AG04450 (cell line): Measurements from ENCODE around the gene CEP41. TPM values are rescaled to one million over a fixed set of nuclear protein-coding genes. Genes with fewer than 3 reads are reported as not detected.
A peak's percentile ranks its signal among the peaks of the same experiment; 100 is the strongest.
"Not testable (repeated sequence)": the region's sequence is repeated elsewhere in the genome, so short reads cannot be mapped to it uniquely, and the experiment has no call there.

ENCODE experiments used
- CTCF ChIA-PET: fragments of 300-600, 350-600 bp; formaldehyde crosslinking; extraction: SDS; loops from one replicate; lab custom pipeline; 2022; ENCODE audit warnings: antibody characterized with exemption, inconsistent platforms; lab: Charles Lee
- POLR2A ChIA-PET: fragments of 350-600 bp; formaldehyde crosslinking; extraction: SDS; loops from one replicate; lab custom pipeline; 2021; ENCODE audit warnings: antibody characterized with exemption, inconsistent platforms; lab: Yijun Ruan, JAX
- DNase-seq: peaks from one replicate; pipeline ENCODE4 v3.0.0-alpha.2; 2011; ENCODE audit warnings: low read depth, low spot score
- H3K27ac ChIP-seq: one replicate; pipeline ENCODE4 v1.5.1; 2012; ENCODE audit warnings: low read depth, low read length, control low read depth
- H3K27me3 ChIP-seq: one replicate; pipeline ENCODE4 v1.6.0; 2012; ENCODE audit warnings: low read length; ENCODE audit not compliant: control insufficient read depth, insufficient read depth
- H3K4me3 ChIP-seq: 2 replicates; pipeline ENCODE4 v1.5.1; 2011; ENCODE audit warnings: mild to moderate bottlenecking, low read depth, low read length, control low read depth
- H3K9me3 ChIP-seq: 2 replicates; pipeline ENCODE4 v1.5.1; 2012; ENCODE audit warnings: low read length; ENCODE audit not compliant: control insufficient read depth, insufficient read depth
- polyA plus RNA-seq: library from polyadenylated mRNA; depleted of rRNA; stranded (reverse); fragments of >200 nt; gene quantifications from 2 replicates; pipeline ENCODE4 v1.2.3, GENCODE V29; 2011
- TF ChIP-seq, protein P1 (sequence below): IDR thresholded peaks from 2 replicates; pipeline ENCODE4 v1.5.1; 2011; ENCODE audit warnings: low read depth, low read length, control low read depth, inconsistent platforms

CEP41 gene
- polyA plus RNA-seq, 1 experiment = 26.4 TPM

DNA sequence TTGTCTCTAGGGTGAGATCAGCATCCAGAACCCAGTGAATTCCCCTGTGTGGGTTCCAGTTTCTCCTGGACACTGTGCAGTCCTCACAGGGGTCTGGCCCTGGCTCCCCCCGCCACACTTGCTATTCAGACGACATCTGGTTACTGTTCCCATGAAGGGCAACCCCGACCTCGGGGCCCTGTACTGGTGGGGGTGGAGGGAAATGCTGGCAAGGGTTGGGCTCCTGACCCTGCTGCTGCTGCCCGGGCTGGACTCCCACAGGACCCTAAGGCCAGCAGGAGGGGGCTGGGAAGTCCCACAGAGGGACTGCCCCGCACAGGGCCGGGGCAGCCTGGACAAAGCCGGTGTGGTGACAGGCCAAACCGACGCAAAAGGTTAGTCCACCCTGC lies 61.3 kb downstream of the CEP41 start:
- no peak overlapping the region for H3K4me3 ChIP-seq
- H3K9me3 ChIP-seq = peaks cover 23% of the 10 kb centered on the region
- DNase-seq = no peak
- H3K27me3 ChIP-seq = no peaks in the 10 kb centered on the region
- CTCF ChIA-PET = interaction anchor here (1.0 kb wide), 1 partner anchor 308 kb away, joined by 3 read pairs; no protein-coding TSS in a partner anchor
- POLR2A ChIA-PET = no interaction called here
- TF ChIP-seq, protein P1, sequence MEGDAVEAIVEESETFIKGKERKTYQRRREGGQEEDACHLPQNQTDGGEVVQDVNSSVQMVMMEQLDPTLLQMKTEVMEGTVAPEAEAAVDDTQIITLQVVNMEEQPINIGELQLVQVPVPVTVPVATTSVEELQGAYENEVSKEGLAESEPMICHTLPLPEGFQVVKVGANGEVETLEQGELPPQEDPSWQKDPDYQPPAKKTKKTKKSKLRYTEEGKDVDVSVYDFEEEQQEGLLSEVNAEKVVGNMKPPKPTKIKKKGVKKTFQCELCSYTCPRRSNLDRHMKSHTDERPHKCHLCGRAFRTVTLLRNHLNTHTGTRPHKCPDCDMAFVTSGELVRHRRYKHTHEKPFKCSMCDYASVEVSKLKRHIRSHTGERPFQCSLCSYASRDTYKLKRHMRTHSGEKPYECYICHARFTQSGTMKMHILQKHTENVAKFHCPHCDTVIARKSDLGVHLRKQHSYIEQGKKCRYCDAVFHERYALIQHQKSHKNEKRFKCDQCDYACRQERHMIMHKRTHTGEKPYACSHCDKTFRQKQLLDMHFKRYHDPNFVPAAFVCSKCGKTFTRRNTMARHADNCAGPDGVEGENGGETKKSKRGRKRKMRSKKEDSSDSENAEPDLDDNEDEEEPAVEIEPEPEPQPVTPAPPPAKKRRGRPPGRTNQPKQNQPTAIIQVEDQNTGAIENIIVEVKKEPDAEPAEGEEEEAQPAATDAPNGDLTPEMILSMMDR = no peak
- H3K27ac ChIP-seq = no peak overlapping the region

DNA sequence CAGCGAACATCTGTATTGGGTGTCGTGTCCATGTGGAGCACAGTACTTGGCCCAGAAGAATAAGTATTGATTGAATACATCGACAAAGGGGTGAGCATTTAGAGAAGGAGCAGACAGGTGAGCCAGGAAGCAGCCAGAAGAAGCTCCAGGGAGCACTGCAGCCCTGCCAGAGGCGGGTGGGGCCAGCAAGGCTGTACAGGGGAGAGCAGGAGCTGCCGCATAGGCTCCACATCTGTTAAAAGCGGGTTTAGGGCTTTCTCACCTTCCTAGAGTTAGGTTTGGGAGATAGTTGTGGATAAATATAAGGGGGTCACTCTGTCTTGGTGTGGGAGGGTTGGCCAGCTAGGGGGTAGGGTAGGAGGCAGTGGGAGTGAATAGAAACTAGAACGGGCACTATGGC lies 61.8 kb downstream of the CEP41 start:
- TF ChIP-seq, protein P1 = no peak
- POLR2A ChIA-PET = no interaction called here

DNA sequence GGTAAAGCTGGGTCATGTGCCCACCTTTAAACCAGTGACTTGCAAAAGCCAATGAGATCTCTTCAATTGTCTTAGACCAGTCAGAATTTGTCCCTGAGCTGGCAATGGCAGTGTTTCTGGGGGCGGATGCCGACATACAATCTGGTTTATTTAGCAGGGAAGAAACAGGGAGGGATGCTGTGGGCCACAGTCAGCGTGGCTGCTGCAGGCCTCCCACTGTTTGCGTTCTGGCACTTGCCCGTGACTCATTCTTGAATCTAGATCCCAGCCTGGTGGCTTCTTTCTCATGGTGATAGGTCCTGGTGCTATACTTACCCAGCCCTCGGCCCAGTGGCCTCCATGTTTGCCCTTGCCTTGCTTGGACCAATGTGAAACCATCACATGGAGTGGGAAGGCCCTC lies 63.6 kb downstream of the CEP41 start:
- H3K27me3 ChIP-seq = no peaks in the 10 kb centered on the region
- no peak for DNase-seq
- peaks cover 20% of the 10 kb centered on the region for H3K9me3 ChIP-seq
- POLR2A ChIA-PET = no interaction called here
- no peak overlapping the region for H3K27ac ChIP-seq
- CTCF ChIA-PET = no interaction called here
- TF ChIP-seq, protein P1 = no peak
- H3K4me3 ChIP-seq = no peak overlapping the region

More for the DNA sequence above, 61.8 kb downstream of the CEP41 start:
- Histone ChIP-seq H3K27me3 (no peaks in the 10 kb centered on the region), H3K9me3 (peaks cover 23% of the 10 kb centered on the region), H3K4me3 (no peak overlapping the region), H3K27ac (no peak overlapping the region)
- DNase-seq = no peak
- CTCF ChIA-PET = no interaction called here

DNA sequence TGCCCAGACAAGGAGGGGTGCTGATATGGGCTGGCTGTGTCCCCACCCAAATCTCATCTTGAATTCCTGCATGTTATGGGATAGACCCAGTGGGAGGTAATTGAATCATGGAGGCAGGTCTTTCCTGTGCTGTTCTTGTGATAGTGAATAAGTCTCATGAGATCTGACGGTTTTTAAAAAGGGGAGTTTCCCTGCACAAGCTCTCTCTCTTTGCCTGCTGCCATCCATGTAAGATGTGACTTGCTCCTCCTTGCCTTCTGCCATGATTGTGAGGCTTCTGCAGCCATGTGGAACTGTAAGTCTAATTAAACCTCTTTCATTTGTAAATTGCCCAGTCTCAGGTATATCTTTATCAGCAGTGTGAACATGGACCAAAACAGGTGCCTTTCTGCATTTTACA lies 64.4 kb downstream of the CEP41 start:
- H3K4me3 ChIP-seq, CTCF ChIA-PET, H3K27ac ChIP-seq, H3K27me3 ChIP-seq, DNase-seq, POLR2A ChIA-PET: not testable (repeated sequence)
- H3K9me3 ChIP-seq = peaks cover 19% of the 10 kb centered on the region

DNA sequence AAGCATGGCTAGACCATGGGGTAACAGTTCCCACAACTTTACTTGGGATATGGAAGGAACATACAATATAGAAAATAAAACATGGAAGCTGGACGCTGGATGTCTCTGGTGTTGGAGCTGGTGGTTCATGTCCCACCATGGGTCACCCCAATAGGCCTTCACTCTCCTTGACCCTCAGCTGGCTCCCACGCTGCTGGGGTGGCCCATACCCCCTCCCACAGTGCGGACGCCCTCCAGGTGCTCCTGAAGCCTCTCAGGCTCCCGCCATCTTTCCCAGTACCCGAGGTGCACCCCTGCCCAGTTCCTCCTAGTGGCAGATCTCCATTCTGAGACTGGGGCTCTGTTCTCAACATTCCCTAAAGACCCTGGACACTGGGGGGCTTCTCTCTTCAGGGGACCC lies 66.3 kb downstream of the CEP41 start:
- peak overlapping the region; percentile 100 for H3K27ac ChIP-seq
- TF ChIP-seq, protein P1 = no peak
- CTCF ChIA-PET = no interaction called here
- no peaks in the 10 kb centered on the region for H3K27me3 ChIP-seq
- no peak overlapping the region for H3K4me3 ChIP-seq
- no peak for DNase-seq
- POLR2A ChIA-PET = no interaction called here
- peaks cover 15% of the 10 kb centered on the region for H3K9me3 ChIP-seq
